GM23338 (cell line): ENCODE results near the gene DMAC2L. TPM values are rescaled to one million over a fixed set of nuclear protein-coding genes. Genes with fewer than 3 reads are reported as not detected.

Experiments
- ATAC-seq: fragments of 200-7000 bp; cut with Tn5 transposase; 3 replicates; pipeline ENCODE4 v1.9.1; 2020
- DNase-seq: peaks from one replicate; pipeline ENCODE4 v3.0.0-alpha.2; 2015; ENCODE audit warnings: low spot score
- H2AFZ ChIP-seq: fragments of 200-600 bp; sonication (generic); 2 replicates; pipeline ENCODE4 v1.8.0; 2016; ENCODE audit warnings: antibody characterized with exemption, mild to moderate bottlenecking, moderate library complexity
- H3F3A ChIP-seq: fragments of 200-600 bp; sonication (generic); replicated peaks from 2 replicates; pipeline ENCODE4 v1.8.0; 2017; ENCODE audit warnings: antibody characterized with exemption, mixed run types, low read depth
- H3K27ac ChIP-seq: fragments of 200-600 bp; sonication (generic); 2 replicates; pipeline ENCODE4 v1.6.1; 2016; ENCODE audit warnings: low read depth
- H3K27me3 ChIP-seq: fragments of 200-600 bp; sonication (generic); 2 replicates; pipeline ENCODE4 v1.8.0; 2016; ENCODE audit warnings: mild to moderate bottlenecking, mixed run types, moderate library complexity; ENCODE audit not compliant: insufficient read depth
- H3K36me3 ChIP-seq: fragments of 200-600 bp; sonication (generic); 2 replicates; pipeline ENCODE4 v1.8.0; 2016; ENCODE audit warnings: mild to moderate bottlenecking; ENCODE audit not compliant: insufficient read depth
- H3K4me1 ChIP-seq: fragments of 200-600 bp; sonication (generic); 2 replicates; pipeline ENCODE4 v1.8.0; 2016; ENCODE audit warnings: mild to moderate bottlenecking, moderate library complexity; ENCODE audit not compliant: insufficient read depth
- H3K4me2 ChIP-seq: fragments of 200-600 bp; sonication (generic); 2 replicates; pipeline ENCODE4 v1.7.1; 2017; ENCODE audit warnings: mixed run types
- H3K4me3 ChIP-seq: fragments of 200-600 bp; sonication (generic); 2 replicates; pipeline ENCODE4 v1.6.1; 2016; ENCODE audit warnings: mixed run types
- H3K79me2 ChIP-seq: fragments of 200-600 bp; sonication (generic); replicated peaks from 2 replicates; pipeline ENCODE4 v1.8.0; 2017; ENCODE audit warnings: mild to moderate bottlenecking; ENCODE audit not compliant: insufficient read depth
- H3K9me2 ChIP-seq: fragments of 200-600 bp; sonication (generic); 2 replicates; pipeline ENCODE4 v1.8.0; 2017; ENCODE audit not compliant: insufficient read depth
- H4K20me1 ChIP-seq: fragments of 200-600 bp; sonication (generic); replicated peaks from 2 replicates; pipeline ENCODE4 v1.8.0; 2017; ENCODE audit warnings: mild to moderate bottlenecking; ENCODE audit not compliant: insufficient read depth
- H3K27ac Mint-ChIP-seq: 2 replicates; pipeline ENCODE4 v1.8.0; 2020; ENCODE audit warnings: inconsistent platforms, mild to moderate bottlenecking, moderate library complexity, mixed read lengths
- H3K27me3 Mint-ChIP-seq: 3 replicates; pipeline ENCODE4 v1.8.0; 2022; ENCODE audit warnings: low read depth, mild to moderate bottlenecking, moderate library complexity, mixed read lengths, inconsistent platforms; ENCODE audit not compliant: insufficient read depth, poor library complexity
- H3K36me3 Mint-ChIP-seq: 3 replicates; pipeline ENCODE4 v1.8.0; 2021; ENCODE audit warnings: low read depth, mild to moderate bottlenecking, inconsistent platforms, moderate library complexity, mixed read lengths
- H3K4me1 Mint-ChIP-seq: 3 replicates; pipeline ENCODE4 v1.8.0; 2020; ENCODE audit warnings: mild to moderate bottlenecking, inconsistent platforms, mixed read lengths
- H3K4me3 Mint-ChIP-seq: 3 replicates; pipeline ENCODE4 v1.8.0; 2021; ENCODE audit warnings: moderate library complexity, mild to moderate bottlenecking, inconsistent platforms, mixed read lengths
- H3K9me3 Mint-ChIP-seq: 3 replicates; pipeline ENCODE4 v1.8.0; 2020; ENCODE audit warnings: moderate library complexity, mild to moderate bottlenecking, inconsistent platforms, mixed read lengths
- CREB1 ChIP-seq: fragments of 250-450 bp; sonication (Bioruptor Pico); IDR thresholded peaks from 2 replicates; pipeline ENCODE4 v1.5.0; 2020; ENCODE audit warnings: low read depth, mild to moderate bottlenecking, moderate library complexity
- CTCF ChIP-seq, 2 experiments: fragments of 200-600 bp in 1 of 2; sonication (generic) in 1 of 2; conservative IDR thresholded peaks; 2 replicates each; pipeline versions ENCODE4 v1.5.1 to v1.6.1; 2016 to 2017; ENCODE audit warnings: antibody characterized with exemption in 2 of 2, low read depth in 2 of 2, mild to moderate bottlenecking in 2 of 2, moderate library complexity in 1 of 2
- ETS1 ChIP-seq: IDR thresholded peaks from 2 replicates; pipeline ENCODE4 v1.6.1; 2016; ENCODE audit warnings: antibody characterized with exemption
- EZH2 ChIP-seq: fragments of 200-600 bp; sonication (generic); IDR thresholded peaks from one replicate; pipeline ENCODE4 v1.8.0; 2017; ENCODE audit warnings: antibody characterized with exemption, mild to moderate bottlenecking, low read depth; ENCODE audit not compliant: unreplicated experiment
- EZH2phosphoT487 ChIP-seq: fragments of 200-600 bp; sonication (generic); IDR thresholded peaks from one replicate; pipeline ENCODE4 v1.8.1; 2018; ENCODE audit warnings: antibody characterized with exemption; ENCODE audit not compliant: unreplicated experiment
- JUNB ChIP-seq: IDR thresholded peaks from one replicate; pipeline ENCODE4 v1.6.1; 2016; ENCODE audit warnings: antibody characterized with exemption; ENCODE audit not compliant: unreplicated experiment
- NANOG ChIP-seq: IDR thresholded peaks from 2 replicates; pipeline ENCODE4 v1.6.1; 2016; ENCODE audit warnings: antibody characterized with exemption, borderline replicate concordance
- POLR2AphosphoS5 ChIP-seq: IDR thresholded peaks from 2 replicates; pipeline ENCODE4 v1.6.1; 2016; ENCODE audit warnings: antibody characterized with exemption, low read depth
- STAT1 ChIP-seq: IDR thresholded peaks from one replicate; pipeline ENCODE4 v1.6.1; 2016; ENCODE audit warnings: antibody characterized with exemption; ENCODE audit not compliant: unreplicated experiment
- ZNF114 ChIP-seq: fragments of 250-450 bp; sonication (Bioruptor Pico); IDR thresholded peaks from 2 replicates; pipeline ENCODE4 v1.5.0; 2020; ENCODE audit warnings: mild to moderate bottlenecking, moderate library complexity
- ZNF331 ChIP-seq: fragments of 250-450 bp; sonication (Bioruptor Pico); IDR thresholded peaks from 2 replicates; pipeline ENCODE4 v1.5.0; 2020; ENCODE audit warnings: low read depth, mild to moderate bottlenecking, moderate library complexity
- ZNF462 ChIP-seq: fragments of 250-450 bp; sonication (Bioruptor Pico); IDR thresholded peaks from 2 replicates; pipeline ENCODE4 v1.5.0; 2020; ENCODE audit warnings: mild to moderate bottlenecking, moderate library complexity
- polyA plus RNA-seq: library from polyadenylated mRNA; unstranded; fragments of >200 nt; fragmentation: Nextera tagmentation; extraction: Ambion mirVana; gene quantifications from 2 replicates; pipeline ENCODE4 v1.2.1, GENCODE V29; 2016
- total RNA-seq: library from RNA; depleted of rRNA; stranded (reverse); fragments of >200 nt; shearing (Covaris generic); gene quantifications from 2 replicates; pipeline ENCODE4 v1.2.3, GENCODE V29; 2014

DMAC2L gene
- total and polyA plus RNA-seq, 2 experiments from 2014 or later, result 22.5 to 33.8 TPM

- Histone ChIP-seq H3K79me2 (no peaks in the 10 kb centered on the region), H3F3A (no peaks in the 10 kb centered on the region), H3K4me2 (no peak overlapping the region), H3K27me3 (no peaks in the 10 kb centered on the region), H2AFZ (no peak overlapping the region), H3K27ac (no peak overlapping the region), H3K36me3 (no peaks in the 10 kb centered on the region), H3K9me2 (no peaks in the 10 kb centered on the region), H4K20me1 (no peaks in the 10 kb centered on the region), H3K4me3 (no peak overlapping the region), H3K4me1 (no peaks in the 10 kb centered on the region)
- no peaks in the 10 kb centered on the region for H3K36me3 Mint-ChIP-seq
- no peaks in the 10 kb centered on the region for H3K9me3 Mint-ChIP-seq
- H3K4me1 Mint-ChIP-seq, result no peaks in the 10 kb centered on the region; the same call in 1 of the 3 replicates
- H3K27me3 Mint-ChIP-seq, result peaks cover 4% of the 10 kb centered on the region
- DNase-seq (no peak), ATAC-seq (no peak)
- no peak overlapping the region for H3K27ac Mint-ChIP-seq
- H3K4me3 Mint-ChIP-seq, result no peak overlapping the region
- TF ChIP-seq EZH2 (no peak), JUNB (no peak), ETS1 (no peak), NANOG (no peak), POLR2AphosphoS5 (no peak), CREB1 (CRISPR knock-in tag) (no peak), ZNF114 (no peak), EZH2phosphoT487 (no peak), ZNF462 (CRISPR knock-in tag) (no peak), ZNF331 (CRISPR knock-in tag) (no peak), CTCF (conservative IDR thresholded peaks at IDR 0.05; ENCODE audit: low read depth in 2 of 2) (no peak), STAT1 (no peak)
Measured at GRCh38 chr14:50359631-50360030, 47.5 kb downstream of the DMAC2L start.
